GM21515 (cell line): ENCODE measurements around the gene PILRA.
"Not testable (repeated sequence)": the region's sequence is repeated elsewhere in the genome, so short reads cannot be mapped to it uniquely, and the experiment has no call there.

ENCODE experiments used
- ATAC-seq: cut with Tn5 transposase; IDR thresholded peaks from one replicate; pipeline ENCODE4 v1.9.1; 2021; ENCODE audit not compliant: unreplicated experiment

The PILRA gene

DNA sequence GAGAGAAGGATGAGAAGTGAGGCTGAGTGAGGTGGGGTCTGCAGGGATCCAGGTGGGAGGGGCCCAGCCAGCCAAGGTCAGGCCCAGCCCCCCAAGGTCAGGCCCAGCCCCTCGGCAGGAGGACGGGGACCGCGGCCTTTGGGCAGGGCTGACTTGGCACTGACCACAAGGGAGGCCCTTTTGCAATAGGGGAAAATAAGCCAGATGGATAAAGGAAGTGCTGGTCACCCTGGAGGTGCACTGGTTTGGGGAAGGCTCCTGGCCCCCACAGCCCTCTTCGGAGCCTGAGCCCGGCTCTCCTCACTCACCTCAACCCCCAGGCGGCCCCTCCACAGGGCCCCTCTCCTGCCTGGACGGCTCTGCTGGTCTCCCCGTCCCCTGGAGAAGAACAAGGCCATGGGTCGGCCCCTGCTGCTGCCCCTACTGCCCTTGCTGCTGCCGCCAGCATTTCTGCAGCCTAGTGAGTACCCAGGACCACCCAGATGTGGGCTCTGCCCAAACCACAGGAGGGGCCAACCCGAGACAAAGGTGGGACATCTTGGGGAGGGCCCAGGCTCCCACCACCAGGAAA is at the start of gene PILRA:
Gene PILRA, plus strand, starts transcription at position 227 of the 571 bp plus-strand sequence. Its CDS starts 170 bp downstream, at position 397.
- ATAC-seq = no peak

DNA sequence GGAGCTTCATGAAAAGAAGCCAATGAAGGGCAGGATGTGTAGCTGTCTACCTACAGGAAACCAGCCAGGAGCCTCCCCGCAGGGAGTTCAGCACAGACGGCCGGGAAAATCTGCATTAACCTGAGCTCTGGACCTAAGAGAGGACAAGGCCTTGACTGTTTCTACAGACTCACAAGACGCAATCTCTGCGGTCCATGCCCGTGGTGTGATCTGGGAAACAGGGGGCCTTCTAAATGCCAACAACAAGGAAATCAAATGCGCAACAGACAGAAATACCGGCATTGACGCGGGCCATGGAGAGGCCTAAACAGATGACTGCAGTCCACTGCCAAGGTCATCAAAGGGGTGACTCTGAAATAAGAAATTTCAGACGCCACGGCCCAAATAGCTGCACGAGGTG is 49.1 kb upstream of the PILRA start:
- ATAC-seq = not testable (repeated sequence)

DNA sequence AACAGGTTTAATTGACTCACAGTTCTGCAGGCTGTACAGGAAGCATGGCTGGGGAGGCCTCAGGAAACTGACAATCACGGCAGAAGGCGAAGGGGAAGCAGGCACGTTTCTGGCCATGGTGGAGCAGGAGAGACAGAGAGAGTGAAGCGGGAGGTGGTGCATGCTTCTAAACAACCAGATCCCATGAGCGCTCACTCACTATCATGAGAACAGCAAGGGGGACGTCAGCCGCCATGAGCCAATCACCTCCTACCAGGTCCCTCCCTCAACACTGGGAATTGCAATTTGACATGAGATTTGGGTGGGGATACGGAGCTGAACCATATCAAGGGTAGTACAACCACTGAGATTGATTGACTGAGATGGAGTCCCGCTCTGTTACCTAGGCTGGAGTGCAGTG is 47.6 kb upstream of the PILRA start:
- not testable (repeated sequence) for ATAC-seq

DNA sequence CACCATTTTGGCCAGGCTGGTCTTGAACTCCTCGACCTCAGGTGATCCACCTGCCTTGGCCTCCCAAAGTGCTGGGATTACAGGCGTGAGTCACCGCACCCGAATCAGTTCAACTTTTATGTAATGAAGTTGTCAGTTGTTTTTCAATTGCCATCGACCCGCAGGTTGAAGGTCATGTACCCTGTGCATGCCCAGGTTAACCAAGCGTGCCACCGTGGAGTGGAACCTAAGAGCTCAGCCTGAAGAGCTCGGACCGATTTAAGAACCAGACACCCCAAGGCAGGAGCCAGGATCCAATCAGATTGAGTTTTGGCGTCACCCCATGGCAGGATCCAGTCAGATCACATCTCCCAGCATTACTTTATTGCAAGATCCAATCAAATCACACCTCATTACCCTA is 46.4 kb upstream of the PILRA start:
- ATAC-seq = not testable (repeated sequence)

DNA sequence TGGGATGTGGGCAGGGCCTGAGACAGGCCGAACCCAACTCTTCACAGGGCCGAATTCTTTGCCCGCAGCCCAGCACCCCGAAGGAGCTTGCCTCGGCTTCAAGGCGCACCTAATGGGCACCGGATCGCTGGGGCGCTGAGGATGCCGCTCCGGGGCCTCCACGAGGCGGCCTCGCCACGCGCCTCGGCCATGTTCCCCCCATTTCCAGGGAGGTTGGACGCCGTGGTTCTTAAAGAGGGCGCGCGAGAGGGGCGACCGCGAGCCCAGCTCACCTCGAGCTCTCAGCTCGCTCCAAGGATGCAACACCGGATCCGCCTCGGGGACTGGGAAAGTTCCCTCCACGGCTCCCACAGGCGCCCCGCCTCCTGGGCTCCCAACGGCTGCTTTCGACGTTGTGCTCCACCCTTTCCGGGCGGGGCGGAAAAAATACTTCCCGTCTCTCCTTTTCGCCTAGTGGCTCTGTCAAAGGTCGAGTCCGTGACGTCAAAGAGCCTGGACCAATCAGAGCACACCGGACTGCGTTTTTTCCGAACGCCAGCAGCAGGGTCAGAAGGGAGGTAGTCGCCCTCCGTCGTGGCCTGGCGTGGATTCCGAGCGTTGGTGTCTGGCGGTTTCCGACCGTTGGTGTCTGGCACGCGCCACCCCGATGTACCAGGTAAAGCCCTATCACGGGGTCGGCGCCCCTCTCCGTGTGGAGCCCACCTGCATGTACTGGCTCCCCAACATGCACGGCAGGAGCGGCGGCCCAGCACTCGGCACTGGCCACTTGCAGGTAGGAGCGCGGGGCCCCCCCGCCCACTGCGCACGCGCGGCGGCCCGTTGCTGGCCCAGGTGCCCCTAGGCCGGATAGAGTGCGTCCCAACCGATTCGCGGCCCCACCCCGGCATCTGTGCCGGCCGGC is 37.5 kb upstream of the PILRA start:
- peak; percentile 88 for ATAC-seq

DNA sequence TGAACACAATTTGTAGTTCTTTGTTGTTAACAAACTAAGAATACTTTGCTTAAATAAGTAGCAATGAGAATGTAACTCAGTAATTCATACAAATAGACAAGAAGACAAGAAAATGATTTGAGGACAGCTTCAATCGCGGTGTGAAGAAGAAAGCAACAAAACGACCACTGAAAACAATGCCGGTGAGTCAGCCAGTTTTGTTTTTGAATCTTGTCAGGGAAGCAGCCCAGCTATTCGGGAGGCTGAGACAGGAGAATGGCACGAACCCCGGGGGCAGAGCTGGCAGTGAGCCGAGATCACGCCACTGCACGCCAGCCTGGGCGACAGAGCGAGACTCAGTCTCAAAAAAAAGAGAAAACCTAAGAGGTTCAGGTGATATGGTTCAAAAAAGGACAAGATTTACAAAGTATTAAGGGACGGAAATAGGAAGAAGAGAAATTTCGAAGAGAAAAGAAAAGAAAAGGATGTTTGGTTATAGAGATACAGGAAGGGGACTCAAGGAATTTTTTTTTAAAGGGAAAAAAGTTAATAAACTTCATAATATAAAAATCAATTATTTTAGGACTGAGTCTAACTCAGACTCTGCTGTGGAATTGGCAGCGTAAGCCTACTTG is 35.1 kb upstream of the PILRA start:
- ATAC-seq = not testable (repeated sequence)

DNA sequence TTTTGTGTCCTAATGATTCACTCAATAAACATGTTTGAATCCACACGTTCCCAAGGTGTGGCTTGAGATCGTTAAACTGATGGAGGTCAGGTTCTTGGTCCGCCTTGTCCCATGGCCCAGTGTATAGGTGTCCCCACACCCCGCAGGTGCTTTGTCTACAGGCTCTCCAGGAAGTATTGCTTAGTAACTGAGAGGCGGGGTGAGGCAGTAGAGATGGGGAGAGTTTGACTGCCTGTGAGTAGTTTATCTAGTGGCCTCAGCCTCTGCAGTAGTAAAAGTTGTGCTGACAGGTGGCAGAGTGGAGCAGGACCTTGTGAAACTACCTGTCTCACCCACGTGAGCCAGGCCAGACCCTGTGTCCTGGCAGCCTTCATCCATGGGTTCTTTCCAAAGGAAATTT is 32.0 kb upstream of the PILRA start:
- not testable (repeated sequence) for ATAC-seq

DNA sequence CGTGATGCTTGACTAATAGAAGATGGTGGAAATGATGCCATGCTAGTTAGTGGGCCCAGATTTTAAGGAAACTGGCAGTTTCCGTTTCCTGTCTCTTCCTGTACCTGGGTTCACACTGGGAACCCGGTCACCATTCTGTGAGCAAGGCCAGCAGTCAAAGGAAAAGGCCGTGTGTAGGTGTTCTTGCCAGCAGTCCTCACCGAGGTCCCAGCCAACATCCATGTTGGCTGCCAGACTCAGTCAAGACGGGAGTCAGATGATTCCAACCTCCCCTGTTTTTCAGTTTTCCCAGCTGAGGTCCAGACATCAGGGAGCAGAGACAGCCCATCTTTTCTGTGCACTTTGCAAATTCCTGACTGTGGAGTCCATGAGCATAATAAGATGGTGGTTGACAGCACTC is 30.5 kb upstream of the PILRA start:
- ATAC-seq = no peak

DNA sequence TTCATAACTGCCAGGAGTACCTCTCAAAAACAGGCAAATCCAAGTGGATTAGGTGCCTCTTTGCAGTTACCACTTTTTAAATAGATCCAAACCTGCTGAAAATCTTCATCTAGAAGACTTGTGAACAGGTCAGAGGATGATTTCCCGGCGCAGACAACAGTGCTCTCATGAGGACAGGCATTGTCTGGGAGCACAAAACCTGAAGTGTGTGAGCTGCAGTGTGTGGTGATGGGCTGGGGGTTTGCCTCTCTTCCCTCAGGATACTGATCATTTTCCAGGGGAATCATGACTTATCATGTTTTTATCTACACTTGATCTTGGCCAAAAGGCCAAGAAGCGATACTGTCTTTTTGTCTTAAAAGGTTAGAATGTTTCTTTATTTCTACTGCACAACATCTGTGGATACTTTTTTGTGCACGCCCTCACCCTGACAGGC is 29.1 kb upstream of the PILRA start:
- ATAC-seq = peak; percentile 10

DNA sequence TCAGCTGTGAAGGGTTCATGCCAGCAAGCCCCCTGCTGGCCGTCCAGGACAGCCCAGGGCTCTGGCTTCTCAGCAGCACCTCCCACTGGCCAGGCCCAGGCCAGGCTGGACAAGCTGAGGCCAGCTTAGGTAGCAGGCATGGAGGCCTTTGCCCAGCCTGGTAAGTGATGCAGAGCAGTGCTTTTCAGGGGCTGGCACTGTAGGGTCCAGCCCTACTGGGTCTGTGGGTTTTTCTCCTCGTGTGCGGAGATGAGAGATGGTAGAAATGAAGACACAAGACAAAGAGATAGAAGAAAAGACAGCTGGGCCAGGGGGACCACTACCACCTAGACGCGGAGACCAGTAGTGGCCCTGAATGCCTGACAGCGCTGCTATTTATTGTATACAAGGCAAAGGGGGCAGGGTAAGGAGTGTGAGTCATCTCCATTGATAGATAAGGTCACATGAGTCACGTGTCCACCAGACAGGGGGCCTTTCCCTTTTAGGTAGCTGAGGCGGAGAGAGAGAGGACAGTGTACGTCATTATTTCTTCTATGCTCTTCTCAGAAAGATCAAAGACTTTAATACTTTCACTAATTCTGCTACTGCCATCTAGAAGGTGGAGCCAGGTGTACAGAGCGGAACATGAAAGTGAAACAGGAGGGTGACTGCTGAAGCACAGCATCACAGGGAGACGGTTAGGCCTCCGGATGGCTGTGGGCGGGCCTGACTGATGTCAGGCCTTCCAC is 28.6 kb upstream of the PILRA start:
- peak; percentile 61 for ATAC-seq

DNA sequence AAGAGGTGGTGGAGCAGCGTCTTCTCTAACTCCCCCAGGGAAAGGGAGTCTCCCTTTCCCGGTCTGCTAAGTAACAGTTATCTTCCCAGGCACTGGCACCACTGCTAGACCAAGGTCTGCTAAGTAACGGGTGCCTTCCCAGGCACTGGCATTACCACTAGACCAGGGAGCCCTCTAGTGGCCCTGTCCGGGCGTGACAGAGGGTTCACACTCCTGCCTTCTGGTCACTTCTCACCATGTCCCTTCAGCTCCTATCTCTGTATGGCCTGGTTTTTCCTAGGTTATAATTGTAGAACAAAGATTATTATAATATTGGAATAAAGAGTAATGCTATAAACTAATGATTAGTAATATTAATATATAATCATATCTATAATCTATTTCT is 28.0 kb upstream of the PILRA start:
- ATAC-seq = peak; percentile 23

DNA sequence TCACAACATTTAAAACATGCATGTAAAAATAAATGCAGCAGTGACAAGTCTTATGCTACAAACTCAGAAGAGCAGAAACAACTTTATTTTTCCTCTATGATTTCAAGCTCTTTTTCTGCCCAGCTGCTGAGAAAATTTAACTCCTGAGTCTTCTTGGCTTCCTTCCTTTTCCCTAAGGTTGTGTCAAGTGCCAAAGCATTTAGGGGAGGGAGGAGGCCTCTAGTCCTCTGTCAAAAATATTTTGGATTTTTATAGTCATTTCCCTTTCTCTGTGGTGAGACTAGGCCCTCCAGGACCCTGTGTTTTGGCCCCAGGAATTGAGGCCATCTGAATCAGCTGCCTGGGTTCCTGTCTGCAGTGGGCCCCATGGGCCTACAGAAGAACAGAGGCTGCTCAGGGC is 26.4 kb upstream of the PILRA start:
- ATAC-seq = no peak

DNA sequence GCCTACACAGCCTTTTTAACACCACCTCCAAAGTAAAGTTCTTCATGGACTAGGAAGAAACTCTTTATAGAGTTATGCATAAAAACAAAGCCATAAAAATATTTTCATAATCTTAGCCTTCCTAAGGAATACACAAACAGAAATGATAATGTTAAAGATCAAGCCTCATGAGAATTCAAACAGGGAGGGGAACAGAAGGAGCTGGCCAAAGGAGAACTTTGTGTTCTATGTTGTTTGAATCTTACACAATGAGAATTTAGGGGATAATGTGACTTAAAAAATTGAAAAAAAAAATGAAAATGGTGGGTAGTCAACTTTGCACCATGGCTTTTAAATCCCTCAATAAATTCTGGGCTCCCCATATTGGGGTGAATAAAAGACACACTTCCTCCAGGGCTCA is 24.5 kb upstream of the PILRA start:
- ATAC-seq = no peak

DNA sequence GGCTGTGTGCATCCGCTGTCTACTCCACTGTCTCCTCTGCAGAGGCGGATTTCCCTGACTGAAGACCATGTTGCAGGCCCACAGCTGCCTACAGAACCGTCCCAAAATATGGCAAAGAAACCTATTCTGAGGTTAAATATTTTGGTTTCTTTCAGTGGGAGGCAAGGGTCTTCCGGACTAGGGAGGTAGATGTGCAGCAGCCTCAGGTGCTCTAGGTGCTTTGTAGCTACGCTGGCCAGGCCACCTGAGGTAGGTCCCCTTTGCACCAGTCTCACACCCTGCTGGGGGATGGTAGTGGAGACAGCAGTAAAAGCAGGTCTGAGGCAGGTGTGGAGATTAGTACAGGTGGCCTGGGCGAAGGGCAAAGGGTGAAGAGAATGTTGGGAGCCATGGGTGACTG is 23.5 kb upstream of the PILRA start:
- no peak for ATAC-seq

DNA sequence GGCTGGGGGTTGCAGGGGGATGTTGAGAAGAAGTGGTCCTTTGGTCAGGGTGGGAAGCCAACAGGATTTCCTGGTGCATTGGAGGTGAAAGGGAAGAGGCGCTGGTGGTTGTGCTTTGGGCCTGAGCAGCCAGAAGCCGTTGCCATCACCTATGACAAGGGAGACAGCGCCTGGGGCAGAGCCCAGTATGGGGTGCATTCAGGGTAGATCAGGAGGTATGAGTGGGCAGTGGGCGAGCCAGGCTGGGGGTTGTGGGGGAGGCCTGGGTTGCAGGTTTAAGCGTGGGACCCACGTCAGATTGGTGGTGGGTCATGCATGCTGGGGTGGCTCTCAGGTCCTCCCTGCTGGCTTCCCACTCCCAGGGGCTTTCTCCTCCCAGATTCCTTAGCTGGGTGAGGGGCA is 21.6 kb upstream of the PILRA start:
- no peak for ATAC-seq

DNA sequence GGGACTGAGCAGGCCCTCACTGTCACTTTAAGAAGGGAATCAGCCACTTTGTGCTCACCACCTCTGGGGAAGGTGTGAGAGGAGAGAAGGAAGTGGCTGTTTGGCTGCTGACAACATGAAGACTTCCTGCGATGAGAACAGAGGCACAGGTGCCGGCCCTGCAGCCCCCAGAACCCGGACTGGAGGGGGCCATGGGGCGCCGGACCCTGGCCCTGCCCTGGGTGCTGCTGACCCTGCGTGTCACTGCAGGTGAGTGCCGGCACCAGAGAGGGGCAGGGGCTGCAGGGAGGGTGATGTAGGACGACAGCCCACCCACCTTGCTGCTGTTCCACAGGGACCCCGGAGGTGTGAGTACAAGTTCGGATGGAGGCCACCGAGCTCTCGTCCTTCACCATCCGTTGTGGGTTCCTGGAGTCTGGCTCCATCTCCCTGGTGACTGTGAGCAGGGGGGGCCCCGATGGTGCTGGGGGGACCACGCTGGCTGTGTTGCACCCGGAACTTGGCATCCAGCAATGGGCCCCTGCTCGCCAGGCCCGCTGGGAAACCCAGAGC is 21.0 kb upstream of the PILRA start:
- ATAC-seq = not testable (repeated sequence)

DNA sequence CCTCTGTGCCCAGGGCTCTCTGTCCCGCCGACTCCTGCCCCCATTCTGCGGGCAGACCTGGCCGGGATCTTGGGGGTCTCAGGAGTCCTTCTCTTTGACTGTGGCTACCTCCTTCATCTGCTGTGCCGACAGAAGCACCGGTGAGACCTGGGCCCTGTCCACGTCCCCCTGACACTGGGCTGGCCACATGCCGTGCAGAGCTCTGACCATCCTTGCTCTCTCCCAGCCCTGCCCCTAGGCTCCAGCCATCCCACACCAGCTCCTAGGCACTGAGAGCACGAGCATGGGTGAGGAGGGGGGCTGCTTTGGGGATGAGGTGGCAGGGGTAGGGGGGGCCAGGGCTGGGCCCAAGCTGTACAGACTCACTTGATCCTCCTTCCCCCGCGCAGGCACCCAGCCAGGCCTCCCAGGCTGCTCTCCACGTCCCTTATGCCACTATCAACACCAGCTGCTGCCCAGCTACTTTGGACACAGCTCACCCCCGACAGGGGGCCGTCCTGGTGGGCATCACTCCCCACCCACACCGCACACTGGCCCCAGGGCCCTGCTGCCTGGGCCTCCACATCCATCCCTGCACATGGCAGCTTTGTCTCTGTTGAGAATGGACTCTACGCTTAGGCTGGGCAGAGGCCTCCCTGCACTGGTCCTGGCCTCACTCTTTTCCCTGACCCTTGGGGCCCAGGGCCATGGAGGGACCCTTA is 20.2 kb upstream of the PILRA start:
- ATAC-seq = no peak

DNA sequence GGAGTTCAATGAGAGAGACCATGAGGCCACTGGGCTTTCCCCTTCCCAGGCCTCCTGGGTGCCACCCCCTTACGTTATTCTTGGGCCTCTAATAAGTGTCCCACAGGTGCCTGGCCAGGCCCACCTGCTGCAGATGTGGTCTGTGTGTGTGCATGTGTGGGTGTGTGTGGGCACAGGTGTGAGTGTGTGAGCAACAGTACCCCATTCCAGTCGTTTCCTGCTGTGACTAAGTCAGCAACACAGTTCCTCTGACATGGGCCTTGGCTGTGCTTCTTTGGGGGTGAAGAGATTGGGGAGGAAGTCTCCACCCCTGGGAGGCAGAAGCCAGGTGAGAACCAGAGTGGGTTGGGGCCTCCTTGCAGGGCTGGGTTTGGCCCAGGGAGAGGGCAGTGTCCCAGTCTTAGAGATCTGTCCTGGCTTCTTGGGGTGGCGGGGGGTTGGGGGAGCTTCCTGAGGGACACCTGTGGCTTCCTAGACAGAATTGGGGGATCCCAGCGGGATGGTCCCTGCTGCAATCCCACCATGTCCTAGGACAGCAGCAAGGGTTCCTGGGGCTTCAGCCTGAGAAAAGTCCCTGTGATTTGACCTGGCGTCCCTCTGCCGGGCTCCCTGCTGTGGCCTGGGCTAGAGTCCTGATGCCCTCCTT is 19.5 kb upstream of the PILRA start:
- no peak for ATAC-seq

DNA sequence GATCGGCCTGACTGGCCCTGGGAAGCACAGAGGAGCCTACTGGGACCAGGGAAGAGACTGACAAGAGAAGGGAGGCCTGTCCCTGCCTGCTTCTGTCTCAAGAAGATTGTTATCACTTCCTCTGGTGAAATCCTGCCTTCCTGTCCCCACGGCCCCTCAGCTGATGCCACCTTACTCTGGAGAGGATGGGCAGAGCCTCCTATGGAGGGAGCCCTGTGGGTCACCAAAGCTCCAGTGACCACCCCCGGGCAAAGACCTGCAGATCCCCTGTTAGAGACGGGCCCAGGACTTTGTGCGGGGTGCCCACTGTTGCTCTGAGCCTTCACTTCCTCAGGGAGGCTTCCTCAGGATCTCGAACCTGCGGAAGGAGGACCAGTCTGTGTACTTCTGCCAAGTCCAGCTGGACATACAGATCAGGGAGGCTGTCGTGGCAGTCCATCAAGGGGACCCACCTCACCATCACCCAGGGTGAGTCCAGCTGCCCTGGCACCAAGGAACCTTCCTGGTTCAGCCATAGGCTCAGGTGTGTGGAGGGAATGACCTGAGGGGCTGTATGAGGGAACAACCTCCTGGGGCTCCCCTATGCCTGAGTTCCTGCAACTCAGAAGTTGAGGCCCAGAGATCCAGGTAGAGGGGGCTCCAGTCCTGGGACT is 16.7 kb upstream of the PILRA start:
- no peak for ATAC-seq
